NCI-H1417 treated with DMSO at 0.1 percent for 48 hours (cell line): ENCODE measurements around the gene IL17REL.
"Not testable (repeated sequence)": the region's sequence is repeated elsewhere in the genome, so short reads cannot be mapped to it uniquely, and the experiment has no call there.

ENCODE experiments used
- DNase-seq: peaks from one replicate; lab custom pipeline; 2025; lab: John Stamatoyannopoulos, UW

The IL17REL gene

GRCh38 chr22:49956418-49956770 is 56.2 kb downstream of the IL17REL start:
- no peak for DNase-seq

DNA sequence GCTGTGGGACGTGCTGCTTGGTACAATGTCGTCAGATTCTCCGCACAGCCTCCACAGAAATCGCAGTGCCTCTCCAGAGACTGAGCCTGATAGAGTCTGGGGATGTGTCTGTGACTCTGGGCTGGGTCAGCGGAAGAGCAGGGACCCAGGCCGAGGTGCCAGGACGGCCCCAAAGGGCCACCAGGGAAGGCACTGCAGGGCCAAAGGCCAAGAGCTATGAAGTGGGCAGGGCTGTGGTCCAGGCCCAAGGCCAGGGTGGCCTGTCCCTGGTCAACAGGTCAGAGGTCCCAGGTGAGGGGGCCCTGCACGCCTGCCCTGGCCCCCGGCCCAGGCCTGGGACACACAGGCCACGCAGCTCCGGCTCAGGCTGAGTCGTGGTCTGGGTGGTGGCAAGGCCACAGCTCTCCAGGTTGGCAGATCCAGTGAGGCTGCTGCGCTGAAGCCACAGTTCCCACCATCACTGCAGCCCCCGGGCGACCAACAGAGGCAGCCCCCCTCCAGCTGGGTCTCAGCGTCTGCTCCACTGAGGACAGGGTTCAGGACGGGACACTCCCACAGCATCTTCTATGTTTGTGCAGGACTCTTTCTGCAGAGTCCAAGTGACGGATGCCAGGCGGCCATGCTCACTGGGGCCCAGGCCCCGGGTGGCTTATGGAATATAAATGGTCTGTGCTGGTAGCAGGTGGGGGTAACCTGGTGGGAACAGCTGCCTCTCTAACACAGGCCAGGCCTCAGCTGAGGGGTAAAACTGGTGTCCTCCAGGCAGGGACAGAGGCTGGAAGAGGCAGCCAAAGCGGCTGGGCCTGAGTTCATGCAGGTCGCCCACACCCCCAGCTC is 56.8 kb downstream of the IL17REL start:
- DNase-seq = no peak

- DNase-seq = no peak
Observed at GRCh38 chr22:49954991-49955580, 57.5 kb downstream of the IL17REL start.

GRCh38 chr22:49954354-49954753 is 58.2 kb downstream of the IL17REL start:
- DNase-seq = no peak

DNA sequence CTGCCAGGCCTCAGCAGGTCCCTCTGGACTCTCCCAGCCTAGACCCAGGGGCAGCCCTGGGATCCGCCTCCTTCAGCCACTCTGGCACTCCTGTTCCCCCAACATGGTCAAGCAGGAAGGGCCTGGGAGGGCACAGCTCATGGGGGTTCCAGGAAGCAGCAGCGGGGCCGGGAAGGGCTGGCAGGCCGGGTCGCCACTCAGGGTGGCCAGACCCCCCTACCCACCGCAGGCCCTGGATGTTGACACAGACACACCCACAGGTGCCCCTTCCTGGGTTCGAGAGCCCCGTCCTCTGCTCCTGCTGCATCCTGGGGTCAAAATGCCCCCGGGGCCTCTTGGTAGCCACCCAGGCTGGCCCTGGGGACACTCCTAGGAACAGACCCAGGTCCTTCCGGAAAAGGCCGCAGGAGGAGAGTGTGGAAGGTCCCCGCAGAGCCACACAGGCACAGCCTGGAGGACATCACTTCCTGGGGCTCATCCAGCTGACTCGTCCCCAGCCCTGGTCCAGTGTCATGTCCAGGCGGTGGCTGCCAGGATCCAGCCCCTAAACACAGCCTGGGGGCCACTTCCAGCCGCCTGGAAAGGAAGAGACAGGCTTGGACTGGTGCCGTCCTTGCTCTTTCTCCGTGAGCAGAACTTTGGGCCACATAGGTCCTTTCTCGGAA is 58.8 kb downstream of the IL17REL start:
- no peak for DNase-seq

- no peak for DNase-seq
Observed at GRCh38 chr22:49953027-49953679, 59.4 kb downstream of the IL17REL start.

DNA sequence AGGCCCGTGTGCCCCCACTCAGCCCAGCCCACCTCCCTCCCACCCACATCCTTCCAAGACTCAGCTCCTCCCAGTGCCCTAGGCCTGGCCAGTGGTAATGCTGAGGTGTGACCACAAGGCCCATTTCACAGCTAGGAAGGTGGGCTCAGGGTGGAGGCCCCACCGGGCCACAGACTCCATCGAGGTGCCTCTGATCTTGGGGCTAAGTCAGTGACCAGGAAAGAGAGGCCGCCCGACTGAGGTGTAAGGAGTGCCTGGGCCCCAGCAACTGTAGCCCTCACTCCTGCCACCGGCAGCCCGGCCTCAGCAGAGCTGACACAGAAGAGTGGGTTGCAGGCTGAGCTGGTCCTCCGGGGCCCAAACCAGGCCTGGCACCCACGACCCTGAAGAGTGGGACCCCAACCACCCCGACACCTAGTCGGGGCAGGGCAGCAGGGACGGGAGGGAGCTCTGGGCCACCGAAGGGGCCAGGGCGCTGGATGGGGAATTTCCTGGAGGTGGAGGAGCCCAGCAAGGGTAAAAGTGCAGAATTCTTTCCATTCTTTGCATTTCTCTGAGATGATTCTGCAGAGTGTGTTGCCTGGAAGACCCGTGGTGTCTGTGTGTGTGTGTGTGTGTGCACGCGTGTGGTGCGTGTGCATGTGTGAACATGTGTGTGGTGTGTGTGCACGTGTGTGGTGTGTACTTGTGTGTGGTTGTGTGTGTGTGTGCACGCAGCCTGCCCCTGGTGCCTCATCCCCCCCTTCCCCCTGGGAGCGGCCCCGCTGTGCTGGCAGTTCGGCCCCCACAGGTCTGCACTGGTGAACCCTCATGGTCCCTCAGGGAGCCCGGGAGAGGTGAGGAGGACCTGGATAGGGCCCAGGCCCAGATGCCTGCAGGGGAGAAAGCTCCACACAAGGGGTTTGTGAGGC is 60.3 kb downstream of the IL17REL start:
- no peak for DNase-seq

DNA sequence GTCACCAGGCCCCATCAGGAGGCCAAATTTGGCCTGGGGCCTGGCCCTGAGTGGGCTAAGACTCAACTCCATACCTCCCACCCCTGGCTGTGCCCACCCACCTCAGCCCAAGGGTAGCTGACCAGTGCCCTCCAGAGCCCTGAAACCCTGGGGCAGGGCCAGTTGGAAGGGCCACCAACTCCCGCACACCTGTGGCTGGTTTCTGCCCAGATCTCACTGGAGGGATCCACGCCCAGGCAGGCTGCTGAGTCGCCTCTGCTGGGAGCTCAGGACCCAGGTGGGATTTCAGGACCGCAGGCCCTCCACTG is 60.9 kb downstream of the IL17REL start:
- DNase-seq = no peak

GRCh38 chr22:49951000-49951677 is 61.4 kb downstream of the IL17REL start:
- no peak for DNase-seq

- DNase-seq = no peak
Observed at GRCh38 chr22:49950396-49950994, 62.1 kb downstream of the IL17REL start.

DNA sequence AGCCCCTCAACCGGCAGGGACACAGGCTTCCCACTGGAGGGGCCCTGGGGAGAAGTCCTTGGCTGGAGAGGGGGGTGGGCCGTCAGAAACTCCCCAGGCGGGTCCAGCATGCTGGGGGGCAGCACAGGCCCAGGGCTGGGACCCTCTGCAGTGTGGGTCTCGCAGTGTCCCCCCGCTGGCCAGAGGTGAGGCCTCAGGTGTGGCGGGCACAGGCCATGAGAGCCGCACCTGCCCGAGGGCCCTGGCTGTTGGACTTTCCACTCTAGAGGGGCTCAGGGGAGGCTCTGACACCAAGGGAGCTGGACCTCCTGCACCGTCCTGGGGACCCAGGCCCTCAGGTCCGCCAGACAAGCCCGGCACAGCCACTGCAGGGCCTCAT is 62.7 kb downstream of the IL17REL start:
- no peak for DNase-seq

GRCh38 chr22:49948958-49949913 is 63.3 kb downstream of the IL17REL start:
- DNase-seq = no peak

DNA sequence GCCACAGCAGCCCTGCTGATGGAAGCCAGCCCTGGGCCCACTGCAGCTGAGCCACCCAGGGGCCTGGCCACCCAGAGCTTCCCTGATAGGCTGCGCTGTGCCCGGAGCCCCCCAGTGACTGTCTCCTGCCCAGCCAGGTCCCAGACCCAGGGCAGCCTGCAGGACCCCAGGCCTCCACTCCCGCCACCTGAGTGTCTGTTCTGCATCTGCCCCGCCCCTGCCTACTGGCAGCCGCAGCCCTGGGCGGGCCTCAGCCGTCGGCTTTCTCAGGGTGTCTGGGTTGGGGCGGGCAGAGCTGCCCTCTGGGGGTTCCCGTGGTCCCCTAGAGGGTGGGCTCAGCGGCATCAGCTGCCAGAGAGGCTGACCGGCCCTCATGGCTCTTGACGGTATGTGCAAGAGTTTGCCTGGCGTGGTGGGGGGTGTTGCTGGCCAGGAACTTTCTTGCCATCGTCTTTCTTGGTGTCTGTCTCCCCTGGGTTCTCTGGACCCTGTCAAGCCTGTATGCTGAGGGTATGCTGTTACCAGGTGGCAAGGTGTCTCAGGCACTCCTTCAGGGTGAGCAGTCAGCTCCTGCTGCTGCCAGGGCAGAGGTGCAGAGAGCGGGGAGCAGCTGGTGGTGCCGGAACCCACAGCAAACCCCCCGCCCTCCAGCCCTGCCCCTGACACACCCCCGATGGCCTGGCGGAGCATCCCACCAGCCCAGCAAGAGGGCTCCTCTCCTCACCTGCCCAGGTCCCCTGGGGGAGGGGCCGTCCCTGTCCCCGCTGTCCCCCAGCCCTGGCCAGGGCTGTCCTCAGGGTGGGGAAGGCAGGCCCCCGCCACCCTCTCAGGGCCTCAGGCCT is 64.2 kb downstream of the IL17REL start:
- no peak for DNase-seq

DNA sequence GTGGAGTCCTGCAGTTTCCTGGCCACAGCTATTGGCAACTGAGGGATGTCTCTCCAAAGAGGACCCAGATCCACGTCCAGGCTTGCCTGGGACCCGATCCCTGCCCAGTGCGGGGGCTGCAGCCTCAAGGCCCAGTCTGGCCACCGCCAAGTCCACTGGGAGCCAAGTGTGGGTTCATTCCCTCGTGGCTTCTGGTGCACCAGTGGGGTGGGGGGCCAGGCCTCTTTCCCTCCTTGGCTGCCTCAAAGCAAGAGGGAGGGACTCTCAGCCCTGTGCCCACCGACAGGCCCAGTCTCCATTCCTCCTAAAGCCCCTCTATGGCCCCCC is 65.3 kb downstream of the IL17REL start:
- DNase-seq = no peak

DNA sequence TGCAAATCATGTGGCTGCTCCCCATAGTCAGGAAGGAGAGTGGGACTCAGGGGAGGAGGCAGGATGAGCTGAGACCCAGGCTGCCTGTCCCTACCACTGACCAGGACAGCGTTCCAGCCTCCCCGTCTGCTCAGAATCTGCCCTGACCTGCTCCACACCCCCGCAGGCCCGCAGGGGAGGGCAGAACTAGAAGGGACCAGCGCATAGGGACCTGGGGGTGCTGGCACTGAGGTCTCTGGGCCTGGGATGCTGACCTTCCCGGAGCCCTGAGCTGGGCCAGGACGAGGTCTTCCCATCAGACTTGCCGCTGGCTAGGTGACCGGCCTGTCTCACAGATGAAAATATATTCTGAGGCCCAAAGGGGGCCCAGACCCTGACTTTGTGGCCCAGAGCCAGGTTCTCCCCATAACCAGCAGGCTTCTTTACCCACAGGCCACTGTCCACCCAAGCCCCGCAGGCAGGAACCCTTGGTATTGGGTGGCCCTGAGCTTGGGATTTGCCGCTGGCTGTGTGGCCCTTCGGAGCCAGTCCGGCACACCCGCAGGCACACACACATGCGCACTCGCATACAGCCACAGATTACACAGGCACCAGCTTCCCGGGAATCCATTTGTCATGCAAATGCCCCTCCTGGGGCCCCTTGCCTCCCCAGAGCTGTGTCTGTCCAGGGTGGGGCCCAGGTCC is 65.8 kb downstream of the IL17REL start:
- DNase-seq = no peak

GRCh38 chr22:49945042-49945794 is 67.3 kb downstream of the IL17REL start:
- not testable (repeated sequence) for DNase-seq
